ENCODE results near the gene PLAC8.
"Not testable (repeated sequence)": the region's sequence is repeated elsewhere in the genome, so short reads cannot be mapped to it uniquely, and the experiment has no call there.

The PLAC8 gene

DNA sequence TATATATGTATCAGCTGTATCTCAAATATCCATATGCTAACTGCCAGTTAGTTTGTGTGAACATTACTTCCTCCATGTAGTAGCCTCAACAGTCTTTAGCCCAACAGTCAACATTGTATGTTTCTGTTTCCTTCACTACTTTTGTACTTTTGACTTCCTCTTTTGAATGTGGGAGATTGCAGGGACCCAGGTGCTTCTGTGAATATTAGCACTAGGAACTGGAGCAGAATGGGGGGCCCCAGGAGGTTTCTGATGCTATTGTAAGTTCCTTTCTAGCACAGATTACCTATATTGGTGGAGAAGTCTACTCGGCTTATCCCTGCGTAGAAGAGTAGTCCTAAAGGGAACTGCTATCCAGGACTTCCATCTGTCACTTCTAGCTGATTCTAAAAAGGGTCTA lies 2.3 kb downstream of the PLAC8 start:
- DNase-seq (ENCODE audit: low read depth), result no peak

DNA sequence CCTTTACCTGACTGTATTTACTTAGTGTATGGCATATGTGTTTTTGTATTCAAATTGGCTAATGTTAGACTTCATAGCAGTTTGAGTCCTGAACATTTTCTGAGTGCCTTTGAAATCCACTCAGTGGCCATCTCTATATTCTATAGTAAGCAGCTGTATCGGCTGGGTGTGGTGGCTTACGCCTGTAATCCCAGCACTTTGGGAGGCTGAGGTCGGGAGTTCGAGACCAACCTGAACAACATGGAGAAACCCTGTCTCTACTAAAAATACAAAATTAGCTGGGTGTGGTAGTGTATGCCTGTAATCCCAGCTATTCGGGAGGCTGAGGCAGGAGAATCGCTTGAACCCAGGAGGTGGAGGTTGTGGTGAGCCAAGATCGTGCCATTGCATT lies 2.8 kb downstream of the PLAC8 start:
- DNase-seq (ENCODE audit: low read depth), result not testable (repeated sequence)

DNA sequence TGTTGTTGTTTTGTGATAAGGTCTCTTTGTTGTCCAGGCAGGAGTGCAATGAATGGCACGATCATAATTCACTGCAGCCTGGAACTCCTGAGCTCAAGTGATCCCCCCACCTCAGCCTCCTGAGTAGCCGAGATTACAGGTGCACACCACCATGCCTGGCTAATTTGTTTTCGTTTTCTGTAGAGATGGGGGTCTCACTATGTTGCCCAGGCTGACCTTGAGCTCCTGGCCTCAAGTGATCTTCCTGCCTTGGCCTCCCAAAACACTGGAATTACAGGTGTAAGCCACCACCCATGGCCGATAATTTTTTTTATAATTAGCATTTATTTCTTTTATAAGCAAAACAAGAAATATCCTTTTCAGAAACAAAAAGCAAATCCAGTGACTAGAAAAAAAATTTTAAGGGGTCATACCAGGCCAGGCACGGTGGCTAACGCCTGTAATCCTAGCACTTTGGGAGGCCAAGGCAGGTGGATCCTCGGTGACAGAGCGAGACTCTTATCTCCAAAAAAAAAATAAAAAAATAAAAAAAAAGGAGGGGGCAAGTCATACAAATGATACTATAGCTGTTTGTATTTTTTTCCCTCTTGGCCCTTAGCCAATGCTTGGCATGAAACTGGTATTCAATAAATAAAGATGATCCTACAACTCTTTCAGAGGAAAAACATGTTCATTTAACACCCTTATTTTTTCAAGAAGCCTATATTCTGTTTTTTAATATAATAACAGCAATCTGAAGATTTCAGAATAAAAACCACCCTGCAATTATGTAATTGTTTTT lies 3.4 kb downstream of the PLAC8 start:
- no peak for DNase-seq (ENCODE audit: low read depth)

DNA sequence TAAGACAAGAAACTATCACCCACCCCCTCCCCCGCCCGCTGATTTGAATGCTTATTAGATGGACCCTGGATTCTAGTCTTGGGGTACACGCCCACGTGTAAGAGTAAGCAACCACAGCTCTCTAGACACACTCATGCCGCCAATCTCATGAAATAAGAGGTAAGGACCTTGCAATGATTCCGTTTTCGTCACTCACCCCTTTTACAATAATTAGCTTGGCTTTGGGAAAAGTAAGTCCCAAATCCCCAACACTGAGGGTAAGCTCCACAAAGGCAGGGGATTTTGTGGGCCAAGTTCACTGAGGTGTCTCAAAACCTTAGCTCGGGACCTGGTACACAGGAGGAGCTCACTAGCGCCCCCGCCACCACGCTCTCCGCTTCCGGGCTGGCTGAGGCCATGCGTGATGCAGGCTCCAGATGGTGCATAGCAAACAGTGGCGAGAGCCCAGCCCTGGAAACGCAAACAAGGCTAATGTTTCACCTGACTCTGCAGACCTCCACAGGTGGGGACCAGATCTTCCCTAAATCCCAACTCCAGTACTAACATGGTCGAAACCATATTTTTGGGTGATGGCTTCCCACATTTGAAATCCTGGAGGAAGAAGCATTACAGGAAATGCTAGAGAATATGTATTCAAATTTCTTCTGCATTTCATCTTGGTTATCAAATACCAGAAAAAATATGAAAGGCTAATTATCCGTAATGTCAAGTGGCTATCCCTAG lies 4.1 kb downstream of the PLAC8 start:
- DNase-seq (ENCODE audit: low read depth), result peak; percentile 87

DNA sequence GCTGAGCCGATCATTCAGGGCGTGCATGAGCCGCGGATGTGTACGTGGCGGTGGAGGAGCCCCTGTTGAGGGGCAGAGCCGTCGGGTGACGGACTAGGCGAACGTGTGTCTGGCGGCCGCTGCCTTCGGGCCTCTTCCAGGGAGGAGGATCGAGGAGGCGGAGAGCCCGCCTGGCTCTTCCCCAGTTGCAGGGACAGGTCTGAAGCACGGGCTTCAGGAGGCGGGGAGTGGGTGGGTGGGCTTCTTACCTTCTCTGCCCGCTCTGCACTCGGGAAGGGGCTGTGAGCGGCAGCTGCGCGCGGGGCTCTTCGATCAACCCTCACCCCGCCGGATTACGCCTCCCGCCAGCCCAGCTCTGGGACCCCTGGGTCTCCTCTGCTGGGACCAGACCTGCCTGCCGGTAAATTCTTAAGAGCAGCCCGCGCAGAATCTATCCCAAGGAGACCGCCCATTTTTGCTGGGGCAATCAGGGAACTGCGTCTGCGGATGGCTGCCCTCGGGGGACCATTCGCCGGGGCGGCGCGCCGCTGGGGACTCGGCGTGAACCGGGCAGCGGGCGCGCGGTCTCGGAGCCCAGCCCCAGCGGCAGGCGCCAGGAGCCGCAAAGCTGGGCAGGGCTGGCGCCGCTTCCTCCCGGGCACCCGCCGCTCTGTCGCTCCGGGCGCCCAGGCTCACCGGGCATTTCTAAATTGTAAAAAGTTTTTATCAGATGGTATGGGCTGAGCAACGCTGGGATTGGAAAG lies 4.9 kb downstream of the PLAC8 start:
- peak; percentile 46 for DNase-seq (ENCODE audit: low read depth)

DNA sequence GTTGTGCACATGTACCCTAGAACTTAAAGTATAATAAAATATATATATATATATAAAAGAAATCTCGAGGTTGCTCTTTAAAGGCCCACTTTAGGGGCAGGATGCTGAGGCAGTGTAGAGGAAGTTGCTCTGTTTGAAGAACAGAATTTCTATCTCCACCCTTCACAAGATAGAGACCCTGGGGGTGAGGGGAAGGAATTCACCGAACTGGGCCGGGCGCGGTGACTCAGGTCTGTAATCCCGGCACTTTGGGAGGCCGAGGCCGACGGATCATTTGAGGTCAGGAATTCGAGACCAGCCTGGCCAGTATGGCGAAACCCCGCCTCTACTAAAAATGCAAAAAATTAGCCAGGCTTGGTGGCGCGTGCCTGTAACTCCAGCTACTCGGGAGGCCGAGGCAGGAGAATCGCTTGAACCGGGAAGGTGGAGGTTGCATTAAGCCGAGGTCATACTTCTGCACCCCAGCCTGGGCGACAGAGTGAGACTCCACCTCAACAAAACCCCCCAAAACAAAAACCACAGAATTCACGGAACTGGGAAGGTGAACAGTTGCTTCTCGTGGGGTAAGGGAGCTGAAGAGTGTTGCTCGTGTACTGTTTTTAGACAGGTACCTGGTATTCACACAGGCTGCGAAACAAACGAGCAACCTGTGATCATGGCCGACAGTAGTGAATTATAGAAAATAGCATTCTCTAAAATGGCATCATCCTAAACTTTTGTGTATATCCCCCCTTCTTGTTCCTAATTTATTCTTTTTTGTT lies 6.2 kb downstream of the PLAC8 start:
- no peak for DNase-seq (ENCODE audit: low read depth)

DNA sequence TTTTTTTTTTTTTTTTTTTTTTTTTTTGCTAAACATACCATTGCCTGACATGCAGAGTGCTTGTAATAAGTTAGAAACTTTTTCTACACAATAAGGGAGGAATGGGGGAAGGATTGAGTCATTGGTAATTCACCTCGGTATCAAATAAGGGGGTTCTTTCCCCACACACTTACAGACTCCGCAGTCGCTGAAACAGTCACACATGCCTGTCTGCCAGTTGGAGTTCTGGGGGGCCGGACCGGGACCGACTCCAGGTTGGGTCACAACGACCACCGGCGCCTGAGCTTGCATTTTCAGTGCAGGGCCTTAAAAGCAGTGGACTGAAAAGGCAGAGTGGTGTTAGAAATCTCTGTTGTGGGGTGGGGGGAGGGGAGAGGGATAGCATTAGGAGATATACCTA lies 6.9 kb downstream of the PLAC8 start:
- DNase-seq (ENCODE audit: low read depth), result no peak

DNA sequence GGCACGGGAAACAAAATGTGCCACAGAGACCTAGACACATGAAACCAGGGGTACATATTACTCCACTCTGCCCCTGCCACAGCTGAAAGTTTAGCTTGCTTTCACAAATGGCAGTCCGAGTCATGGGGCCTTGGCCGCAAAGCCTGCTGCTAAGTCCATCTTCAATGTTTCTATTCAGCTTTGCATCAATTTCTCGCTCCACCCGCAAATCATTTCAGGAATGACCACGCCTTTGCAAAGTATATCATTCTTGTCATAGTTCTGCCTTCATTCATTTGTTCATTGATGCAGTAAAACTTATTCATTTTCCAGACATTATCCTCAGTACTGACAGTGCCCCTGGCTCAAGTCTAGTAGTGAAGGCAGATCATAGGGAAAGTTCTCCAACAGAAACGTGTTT lies 9.5 kb downstream of the PLAC8 start:
- no peak for DNase-seq (ENCODE audit: low read depth)

DNA sequence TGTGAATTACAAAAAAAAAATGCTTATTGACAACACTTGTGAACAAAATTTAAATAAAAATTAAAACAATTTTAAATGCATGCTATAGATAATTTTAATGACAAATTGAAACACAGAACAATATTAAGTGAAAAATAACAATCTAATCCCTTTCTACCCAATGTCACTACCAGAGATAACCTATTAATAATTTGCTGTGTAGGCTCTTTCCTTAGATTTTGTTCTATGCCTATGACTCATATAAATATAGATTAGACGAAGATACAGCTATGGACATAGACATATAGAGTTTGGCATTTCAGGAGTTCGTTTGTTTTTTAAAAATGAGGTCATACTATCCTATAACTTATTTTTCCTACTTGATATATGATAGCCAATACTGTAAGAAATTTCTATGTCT lies 18.1 kb downstream of the PLAC8 start:
- no peak for DNase-seq (ENCODE audit: low read depth)

DNA sequence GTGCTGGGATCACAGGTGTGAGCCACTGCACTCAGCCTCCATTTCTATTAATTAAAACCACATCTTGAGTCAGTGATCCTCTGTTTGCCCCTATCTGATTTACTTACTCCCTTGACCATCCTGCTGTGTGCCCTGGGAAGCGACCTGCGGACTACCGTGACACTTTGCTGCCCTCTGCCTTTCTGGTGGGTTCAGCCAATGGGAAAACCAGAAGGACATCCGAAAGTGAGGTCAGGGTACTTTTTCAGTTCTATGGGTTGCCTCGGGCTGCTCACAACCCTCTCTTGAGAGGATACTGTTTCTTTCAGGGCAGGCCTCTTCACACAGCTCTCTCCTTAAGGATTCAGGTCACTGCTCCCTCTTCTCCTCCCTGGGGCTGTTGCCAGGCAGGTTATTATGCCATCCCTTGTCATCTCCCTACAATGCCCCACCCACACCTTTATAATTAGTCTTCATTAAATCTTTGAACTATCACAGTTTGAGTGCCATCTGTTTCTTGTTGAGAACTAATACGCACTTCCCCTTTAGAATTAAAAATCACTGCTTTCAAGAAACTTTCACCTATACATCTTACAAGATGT lies 21.4 kb downstream of the PLAC8 start:
- no peak for DNase-seq (ENCODE audit: low read depth)

DNA sequence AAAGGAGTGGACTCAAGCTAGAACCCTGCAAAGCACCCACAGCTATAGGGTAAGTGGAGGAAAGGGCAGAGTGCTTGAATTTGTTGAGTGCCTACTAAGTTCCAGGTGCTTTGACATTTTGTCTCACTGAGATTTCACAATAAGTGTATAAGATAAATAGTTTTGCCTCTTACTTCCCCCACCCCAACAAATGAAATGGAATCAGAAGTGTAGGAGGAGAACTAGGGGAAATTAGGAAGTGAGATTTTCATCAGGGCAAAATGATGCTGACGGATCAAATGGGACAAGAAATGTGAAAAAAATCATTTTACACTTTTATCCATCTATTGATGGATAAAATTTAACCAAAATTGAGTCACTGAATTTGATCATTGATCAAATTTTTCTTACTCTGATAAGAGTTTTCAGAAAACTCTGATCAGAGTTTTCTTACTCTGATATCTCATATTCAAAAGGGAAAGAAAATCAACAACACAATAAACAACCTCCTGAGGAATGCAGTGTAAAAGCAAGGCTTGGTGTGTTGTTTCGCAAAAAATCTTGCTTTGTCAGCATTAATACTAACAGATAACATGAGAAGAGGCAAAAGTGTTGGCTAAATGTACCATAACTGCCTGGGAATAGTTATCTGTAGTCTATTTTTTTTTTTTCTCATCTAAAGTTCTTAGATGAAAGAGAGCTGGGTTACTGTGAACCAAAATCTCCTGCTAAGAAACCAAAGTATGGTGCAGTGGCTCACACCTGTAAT lies 24.9 kb downstream of the PLAC8 start:
- no peak for DNase-seq (ENCODE audit: low read depth)

DNA sequence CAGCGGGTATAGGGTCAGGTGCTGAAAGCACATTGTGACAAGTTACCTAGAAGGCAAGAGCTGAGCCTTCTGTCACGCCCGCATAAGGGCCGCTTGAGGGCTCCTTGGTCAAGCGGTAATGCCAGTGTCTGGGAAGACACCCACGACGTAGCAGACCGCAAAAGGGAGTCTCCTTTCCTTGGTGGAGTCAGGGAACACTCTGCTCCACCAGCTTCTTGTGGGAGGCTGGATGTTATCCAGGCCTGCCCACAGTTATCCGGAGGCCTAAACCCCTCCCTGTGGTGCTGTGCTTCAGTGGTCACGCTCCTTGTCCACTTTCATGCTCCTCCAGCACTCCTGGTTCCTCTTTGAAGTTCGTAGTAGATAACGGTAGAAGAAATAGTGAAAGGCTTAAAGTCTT lies 29.6 kb downstream of the PLAC8 start:
- DNase-seq (ENCODE audit: low read depth), result not testable (repeated sequence)

DNA sequence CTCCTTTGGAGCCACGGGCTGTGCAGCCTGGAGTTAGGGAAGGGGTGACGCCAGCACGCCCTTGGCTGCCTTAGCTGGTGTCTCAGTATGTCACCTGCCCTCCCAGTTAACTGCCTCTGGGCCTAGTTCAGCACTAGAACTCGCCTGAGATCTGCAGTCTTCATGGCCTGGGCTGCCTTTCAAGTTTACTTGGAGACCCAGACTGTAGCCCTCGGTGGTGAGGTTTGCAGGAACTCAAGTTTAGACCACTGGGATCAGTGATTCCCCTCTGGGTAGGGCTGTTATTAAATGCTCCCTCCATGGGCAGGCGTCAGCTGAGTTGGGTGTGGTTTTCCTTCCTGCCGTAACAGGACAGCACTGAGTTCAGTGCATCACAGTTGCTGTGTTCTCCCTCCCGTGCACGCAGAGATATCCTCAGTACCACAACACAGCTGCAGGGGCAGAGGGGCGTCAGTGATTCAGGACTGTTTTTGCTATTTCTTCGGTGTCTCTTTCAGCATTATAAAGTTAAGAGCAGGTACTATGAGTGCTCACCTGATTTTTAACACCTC lies 30.5 kb downstream of the PLAC8 start:
- peak; percentile 17 for DNase-seq (ENCODE audit: low read depth)

DNA sequence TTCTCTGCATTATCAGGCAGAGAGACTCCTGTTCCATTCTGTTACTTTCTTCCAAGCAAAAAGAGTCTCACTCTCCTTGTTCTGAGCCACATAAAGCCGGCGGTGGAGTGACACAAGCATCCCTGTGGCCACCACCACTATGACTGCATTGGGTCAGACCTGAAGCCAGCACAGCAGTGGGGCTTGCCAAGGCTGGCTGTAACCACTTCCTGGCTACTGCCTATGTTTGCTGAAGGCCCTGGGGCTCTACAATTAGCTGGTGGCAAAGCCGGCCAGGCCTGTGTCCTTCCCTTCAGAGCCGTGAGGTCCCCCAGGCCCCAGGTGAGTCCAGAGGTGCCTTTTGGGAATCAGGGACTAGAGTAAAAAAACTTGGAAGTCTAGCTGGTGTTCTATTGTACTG lies 31.8 kb downstream of the PLAC8 start:
- no peak for DNase-seq (ENCODE audit: low read depth)

DNA sequence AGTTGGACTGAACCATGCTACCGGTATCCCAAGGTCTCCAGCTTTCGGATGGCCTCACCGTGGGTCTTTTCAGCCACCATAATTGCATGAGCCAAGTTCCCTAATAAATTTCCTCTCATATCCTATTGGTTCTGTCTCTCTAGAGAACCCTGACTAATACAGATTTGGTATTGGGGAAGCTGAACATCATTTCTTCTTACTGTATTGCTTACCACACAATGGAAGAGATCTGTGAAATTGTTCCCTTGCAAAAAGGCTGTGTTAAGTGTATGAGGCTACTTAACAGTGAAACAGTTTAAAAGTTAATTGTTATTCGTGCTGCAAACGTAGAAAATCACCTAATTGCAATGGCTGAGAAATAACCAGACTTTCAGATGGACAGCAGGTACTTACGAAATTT lies 34.0 kb downstream of the PLAC8 start:
- no peak for DNase-seq (ENCODE audit: low read depth)

DNA sequence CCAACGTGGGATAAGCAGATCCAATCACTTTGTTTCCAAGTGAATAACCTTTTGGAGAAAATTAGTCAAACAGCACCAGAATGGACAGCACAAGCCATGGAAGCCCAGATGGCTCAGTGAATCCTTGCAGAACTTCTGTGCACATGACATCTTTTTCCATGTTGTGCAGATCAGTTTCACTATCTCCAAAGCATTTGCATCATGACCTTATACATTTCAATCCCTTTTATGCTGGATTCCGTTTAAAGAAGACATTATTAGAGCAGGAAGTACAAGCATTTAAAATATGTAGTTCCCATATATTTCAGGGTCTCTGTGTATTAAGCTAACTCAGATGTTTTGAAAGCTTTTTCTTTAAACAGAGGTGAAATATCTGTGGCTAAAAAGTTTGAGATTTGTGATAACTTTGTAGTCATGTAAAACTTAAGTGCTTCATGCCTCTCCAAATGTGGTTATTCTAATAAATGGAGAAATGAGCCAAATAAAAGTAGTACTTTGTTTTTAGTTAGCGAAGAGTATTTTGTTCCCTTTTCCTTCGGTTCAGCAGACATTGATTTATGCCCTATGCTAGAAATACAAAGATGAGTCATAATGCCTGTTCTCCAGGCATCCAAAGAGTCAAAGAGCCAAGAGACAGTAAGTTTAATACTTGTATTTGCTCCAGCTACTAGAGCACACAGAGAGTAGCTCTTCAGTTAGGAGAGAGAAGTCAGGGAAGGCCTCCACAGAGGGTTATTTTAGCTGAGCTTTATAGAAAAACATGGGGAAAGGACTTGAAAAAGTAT lies 39.0 kb downstream of the PLAC8 start:
- DNase-seq (ENCODE audit: low read depth), result no peak

DNA sequence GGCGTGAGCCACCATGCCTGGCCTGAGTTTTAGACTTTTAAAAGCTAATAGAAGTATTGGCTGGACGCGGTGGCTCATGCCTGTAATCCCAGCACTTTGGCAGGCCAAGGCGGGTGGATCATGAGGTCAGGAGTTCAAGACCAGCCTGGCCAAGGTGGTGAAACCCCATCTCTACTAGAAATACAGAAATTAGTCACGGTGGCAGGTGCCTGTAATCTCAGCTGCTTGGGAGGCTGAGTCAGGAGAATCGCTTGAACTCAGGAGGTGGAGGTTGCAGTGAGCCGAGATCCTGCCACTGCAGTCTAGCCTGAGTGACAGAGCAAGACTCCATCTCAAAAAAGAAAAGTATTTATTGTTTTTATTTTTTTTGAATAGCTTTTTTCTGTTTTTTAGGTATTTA lies 39.7 kb downstream of the PLAC8 start:
- peak; percentile 27 for DNase-seq (ENCODE audit: low read depth)

DNA sequence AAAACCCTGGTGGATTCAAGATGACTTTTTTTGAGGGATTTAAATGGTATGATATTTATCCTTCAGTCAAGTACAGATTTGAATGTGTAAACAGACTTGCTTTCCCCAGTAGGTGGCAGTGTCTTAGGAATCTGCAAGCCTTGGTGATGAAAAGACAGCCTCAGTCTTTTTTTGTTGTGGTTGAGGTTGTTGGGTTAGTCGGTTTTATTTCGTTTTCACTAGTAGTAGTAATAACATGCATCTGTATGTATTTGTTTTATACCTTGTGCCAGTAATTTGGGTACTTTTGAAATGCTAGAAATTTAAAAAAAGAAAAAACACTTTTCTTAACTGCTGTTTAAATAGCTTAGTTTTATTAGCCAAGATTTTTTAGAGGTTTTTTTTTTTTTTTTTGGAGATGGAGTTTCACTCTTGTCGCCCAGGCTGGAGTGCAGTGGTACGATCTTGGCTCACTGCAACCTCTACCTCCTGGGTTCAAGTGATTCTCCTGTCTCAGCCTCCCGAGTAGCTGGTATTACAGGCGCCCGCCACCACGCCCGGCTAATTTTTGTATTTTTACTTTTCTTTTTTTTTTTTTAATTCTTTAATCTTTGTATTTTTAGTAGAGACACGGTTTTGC lies 40.3 kb downstream of the PLAC8 start:
- peak; percentile 21 for DNase-seq (ENCODE audit: low read depth)

DNA sequence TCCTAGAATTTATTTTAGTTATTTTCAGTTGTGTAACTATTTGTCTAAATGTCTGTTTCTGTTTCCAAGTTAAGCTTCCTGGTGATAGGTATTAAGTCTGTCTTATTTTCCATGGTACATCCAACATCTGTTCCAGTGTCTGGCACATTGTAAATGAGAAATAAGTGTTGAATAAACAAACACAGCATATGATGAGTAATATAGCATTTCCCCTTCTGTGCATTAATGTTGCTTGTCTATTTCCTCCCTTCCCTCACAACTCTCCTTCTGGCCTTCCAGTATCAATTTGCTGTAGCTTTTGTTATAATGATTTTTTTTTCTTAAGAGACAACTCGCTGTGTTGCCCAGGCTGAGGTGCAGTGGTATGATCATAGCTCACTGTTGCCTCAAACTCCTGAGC lies 43.4 kb downstream of the PLAC8 start:
- no peak for DNase-seq (ENCODE audit: low read depth)
